ENCODE data around the gene CRTAP.
"Not testable (repeated sequence)": the region's sequence is repeated elsewhere in the genome, so short reads cannot be mapped to it uniquely, and the experiment has no call there.

CRTAP gene

GRCh38 chr3:33149342-33149741 is 35.5 kb downstream of the CRTAP start:
- H3K4me2 ChIP-seq, result no peak overlapping the region
- no peak for TF ChIP-seq Cebpa-rat (IDR thresholded peaks at IDR 0.05)
- H3K9me3 ChIP-seq, result no peaks in the 10 kb centered on the region

GRCh38 chr3:33152363-33153360 is 38.8 kb downstream of the CRTAP start:
- H4K20me1 ChIP-seq, result no peaks in the 10 kb centered on the region
- H3K27me3 ChIP-seq, result no peaks in the 10 kb centered on the region
- H3K36me3 ChIP-seq, result no peaks in the 10 kb centered on the region
- H3K4me1 ChIP-seq, result no peaks in the 10 kb centered on the region
- H3K9ac ChIP-seq, result no peak overlapping the region
- no peak overlapping the region for H3K4me2 ChIP-seq
- H3K27ac ChIP-seq, result no peak overlapping the region
- TF ChIP-seq Cebpa-rat (IDR thresholded peaks at IDR 0.05), result no peak
- no peak overlapping the region for H3K4me3 ChIP-seq
- no peaks in the 10 kb centered on the region for H3K9me3 ChIP-seq

More at GRCh38 chr3:33149342-33149741, 35.5 kb downstream of the CRTAP start:
- no peaks in the 10 kb centered on the region for H4K20me1 ChIP-seq
- H3K4me1 ChIP-seq, result no peaks in the 10 kb centered on the region
- H3K9ac ChIP-seq, result no peak overlapping the region
- no peak overlapping the region for H3K4me3 ChIP-seq
- H3K27me3 ChIP-seq, result no peaks in the 10 kb centered on the region
- peaks cover 20% of the 10 kb centered on the region for H3K36me3 ChIP-seq
- no peak overlapping the region for H3K27ac ChIP-seq

DNA sequence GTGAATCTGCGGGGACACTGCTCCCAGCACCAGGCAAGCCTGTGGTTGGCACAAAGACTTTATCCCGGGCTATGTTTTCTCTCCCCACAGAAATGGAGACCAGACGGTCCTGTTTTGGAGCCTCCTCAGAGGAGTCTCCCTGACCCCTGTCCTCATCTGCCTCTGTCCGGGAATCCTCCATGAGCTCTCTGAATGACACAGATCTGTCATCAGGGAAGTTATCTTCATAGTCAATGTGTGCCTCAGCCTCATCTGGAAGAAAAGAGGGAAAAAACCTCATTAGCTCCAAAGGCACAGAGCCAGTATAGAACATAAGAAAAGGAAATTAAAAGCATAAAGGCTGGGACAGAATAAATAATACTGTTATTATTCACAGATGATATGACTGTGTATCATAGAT is 40.0 kb downstream of the CRTAP start:
- Histone ChIP-seq H3K9me3 (no peaks in the 10 kb centered on the region), H3K36me3 (no peaks in the 10 kb centered on the region), H3K9ac (no peak overlapping the region), H3K27ac (no peak overlapping the region), H3K4me2 (no peak overlapping the region), H3K4me1 (no peaks in the 10 kb centered on the region), H3K27me3 (no peaks in the 10 kb centered on the region), H4K20me1 (no peaks in the 10 kb centered on the region), H3K4me3 (no peak overlapping the region)
- TF ChIP-seq Cebpa-rat (IDR thresholded peaks at IDR 0.05), result no peak

DNA sequence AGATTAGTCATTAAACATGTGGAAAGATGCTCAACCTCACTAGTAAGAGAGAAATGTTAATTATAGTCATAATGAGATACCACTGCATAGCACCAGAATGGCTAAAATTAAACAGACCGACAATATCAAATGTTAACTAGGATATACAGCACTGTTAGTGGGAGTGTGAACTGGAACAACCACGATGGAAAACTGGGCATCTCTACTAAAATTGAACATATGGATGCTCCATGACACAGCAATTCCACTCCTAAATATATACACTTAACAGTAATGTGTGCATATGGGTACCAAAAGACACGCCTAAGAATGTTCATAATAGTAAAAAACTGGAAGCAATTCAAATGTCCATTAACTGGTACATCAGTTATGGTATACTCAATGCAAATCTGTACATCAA is 41.5 kb downstream of the CRTAP start:
- Histone ChIP-seq H3K4me2 (no peak overlapping the region), H3K27ac (no peak overlapping the region), H3K9ac (no peak overlapping the region), H3K9me3 (no peaks in the 10 kb centered on the region), H3K27me3 (no peaks in the 10 kb centered on the region), H3K4me3 (no peak overlapping the region), H3K36me3 (no peaks in the 10 kb centered on the region), H4K20me1 (no peaks in the 10 kb centered on the region), H3K4me1 (no peaks in the 10 kb centered on the region)
- no peak for TF ChIP-seq Cebpa-rat (IDR thresholded peaks at IDR 0.05)

DNA sequence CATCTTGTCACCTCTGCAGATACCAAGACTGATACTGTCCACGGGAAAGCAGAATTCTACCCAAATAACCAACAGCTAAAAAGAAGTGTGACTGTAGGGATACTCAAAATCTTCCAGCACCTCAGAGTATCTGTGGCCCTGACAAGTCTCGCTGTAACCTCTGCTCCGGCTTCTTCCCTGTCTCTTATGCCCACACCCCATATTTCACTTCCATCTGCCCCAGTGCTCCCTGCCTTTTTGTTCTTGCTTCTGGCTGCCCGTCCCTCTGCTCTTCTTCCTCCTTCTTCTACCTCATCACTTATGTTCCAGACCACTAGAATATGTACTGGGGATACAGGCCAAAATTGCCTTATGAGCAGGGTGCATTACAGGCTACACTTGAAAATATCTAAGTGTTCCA is 45.4 kb downstream of the CRTAP start:
- H3K4me2 ChIP-seq, result no peak overlapping the region
- no peaks in the 10 kb centered on the region for H3K27me3 ChIP-seq
- no peaks in the 10 kb centered on the region for H4K20me1 ChIP-seq
- no peak overlapping the region for H3K27ac ChIP-seq
- no peaks in the 10 kb centered on the region for H3K36me3 ChIP-seq
- H3K9me3 ChIP-seq, result no peaks in the 10 kb centered on the region
- TF ChIP-seq Cebpa-rat (IDR thresholded peaks at IDR 0.05), result no peak
- H3K4me1 ChIP-seq, result 0 out of 2 replicates have a peak, but pooled peaks cover 4% of the 10 kb centered on the region
- no peak overlapping the region for H3K4me3 ChIP-seq
- no peak overlapping the region for H3K9ac ChIP-seq

GRCh38 chr3:33159981-33160380 is 46.2 kb downstream of the CRTAP start:
- Histone ChIP-seq H4K20me1 (no peaks in the 10 kb centered on the region), H3K27me3 (no peaks in the 10 kb centered on the region), H3K4me3 (no peak overlapping the region), H3K9me3 (no peaks in the 10 kb centered on the region), H3K4me1 (0 out of 2 replicates have a peak, but pooled peaks cover 5% of the 10 kb centered on the region), H3K27ac (no peak overlapping the region), H3K4me2 (no peak overlapping the region), H3K36me3 (no peaks in the 10 kb centered on the region), H3K9ac (no peak overlapping the region)
- no peak for TF ChIP-seq Cebpa-rat (IDR thresholded peaks at IDR 0.05)

GRCh38 chr3:33162621-33163020 is 48.8 kb downstream of the CRTAP start:
- not testable (repeated sequence) for H3K9me3 ChIP-seq, H3K4me1 ChIP-seq, H3K27me3 ChIP-seq, H3K4me2 ChIP-seq, H3K9ac ChIP-seq, H4K20me1 ChIP-seq, H3K27ac ChIP-seq, H3K4me3 ChIP-seq, H3K36me3 ChIP-seq

DNA sequence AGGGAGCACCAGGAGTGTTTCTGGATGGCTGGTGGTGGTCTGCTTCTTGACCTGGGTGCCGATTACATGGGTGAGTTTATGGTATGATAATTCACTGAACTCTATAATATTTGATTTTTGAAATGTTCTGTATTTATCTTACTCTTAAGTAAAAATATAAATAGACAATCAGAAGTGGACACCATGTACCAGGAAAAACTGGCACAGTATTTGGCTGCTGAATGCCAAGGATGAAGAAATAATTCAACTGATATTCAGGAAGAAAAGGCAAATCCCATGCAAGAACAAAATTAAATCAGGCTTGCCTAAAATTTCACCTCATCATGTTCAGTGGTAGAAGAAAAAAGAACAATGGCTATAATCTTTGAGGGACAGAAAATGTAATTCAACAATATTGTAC is 51.6 kb downstream of the CRTAP start:
- Histone ChIP-seq H3K4me1 (peaks cover 11% of the 10 kb centered on the region; the same call in 1 of the 2 replicates), H3K27me3 (no peaks in the 10 kb centered on the region)
- TF ChIP-seq Cebpa-rat (IDR thresholded peaks at IDR 0.05), result no peak

DNA sequence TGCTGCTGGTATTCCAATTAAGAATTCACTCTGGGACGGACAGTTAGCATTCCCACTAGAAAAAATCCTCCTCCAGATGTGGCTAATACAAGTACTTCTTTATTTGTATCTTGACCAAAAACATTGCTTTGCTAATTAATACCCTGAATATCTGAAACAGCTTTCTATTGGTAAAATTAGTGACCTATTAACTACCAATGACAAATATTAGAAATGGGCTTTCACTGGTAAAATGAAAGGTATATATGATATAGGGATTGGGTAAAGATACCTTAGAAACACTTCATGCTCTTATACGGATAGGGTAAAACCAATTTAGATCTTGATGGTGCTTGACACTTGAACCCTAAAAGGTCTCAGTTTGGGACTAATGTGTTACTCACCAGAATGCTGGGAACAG is 52.3 kb downstream of the CRTAP start:
- no peak overlapping the region for H3K4me3 ChIP-seq
- no peaks in the 10 kb centered on the region for H3K36me3 ChIP-seq
- H3K9me3 ChIP-seq, result no peaks in the 10 kb centered on the region
- no peaks in the 10 kb centered on the region for H4K20me1 ChIP-seq
- H3K4me2 ChIP-seq, result no peak overlapping the region
- H3K9ac ChIP-seq, result no peak overlapping the region
- no peak for TF ChIP-seq Cebpa-rat (IDR thresholded peaks at IDR 0.05)
- H3K4me1 ChIP-seq, result peaks cover 11% of the 10 kb centered on the region; the same call in 1 of the 2 replicates
- no peaks in the 10 kb centered on the region for H3K27me3 ChIP-seq
- H3K27ac ChIP-seq, result no peak overlapping the region

More for the DNA sequence above, 51.6 kb downstream of the CRTAP start:
- no peaks in the 10 kb centered on the region for H3K36me3 ChIP-seq
- no peak overlapping the region for H3K4me3 ChIP-seq
- H3K9me3 ChIP-seq, result no peaks in the 10 kb centered on the region
- H3K9ac ChIP-seq, result no peak overlapping the region
- H3K4me2 ChIP-seq, result no peak overlapping the region
- H4K20me1 ChIP-seq, result no peaks in the 10 kb centered on the region
- H3K27ac ChIP-seq, result no peak overlapping the region

DNA sequence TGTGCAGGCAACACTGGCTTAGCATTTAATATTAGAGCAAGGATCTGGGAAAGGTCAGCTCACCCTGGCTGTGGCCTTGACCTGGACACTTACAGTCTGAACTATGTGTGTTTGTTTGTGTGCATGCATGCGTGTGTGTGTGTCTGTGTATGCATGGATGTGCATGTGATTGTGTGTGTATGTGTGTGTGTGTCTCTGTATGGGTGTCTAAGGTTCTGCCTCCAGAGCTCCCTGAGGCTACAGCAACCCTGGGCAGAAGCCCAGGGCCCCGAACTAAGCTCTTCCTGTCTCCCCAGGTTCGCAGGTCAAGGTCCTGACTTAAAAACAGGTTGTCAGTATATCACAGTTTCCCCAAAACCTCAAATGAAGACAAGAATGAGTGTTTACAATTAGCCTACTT is 53.5 kb downstream of the CRTAP start:
- no peak overlapping the region for H3K4me3 ChIP-seq
- H4K20me1 ChIP-seq, result no peaks in the 10 kb centered on the region
- no peak overlapping the region for H3K9ac ChIP-seq
- H3K9me3 ChIP-seq, result no peaks in the 10 kb centered on the region
- no peak for TF ChIP-seq Cebpa-rat (IDR thresholded peaks at IDR 0.05)
- H3K36me3 ChIP-seq, result no peaks in the 10 kb centered on the region
- H3K4me1 ChIP-seq, result peaks cover 11% of the 10 kb centered on the region; the same call in 1 of the 2 replicates
- H3K27me3 ChIP-seq, result no peaks in the 10 kb centered on the region
- no peak overlapping the region for H3K27ac ChIP-seq
- H3K4me2 ChIP-seq, result no peak overlapping the region

Data from BLaER1 (cell line).